ENCODE data around the gene SIN3A.
"Not testable (repeated sequence)": the region's sequence is repeated elsewhere in the genome, so short reads cannot be mapped to it uniquely, and the experiment has no call there.

The SIN3A gene

GRCh38 chr15:75349851-75350588, 101.5 kb downstream of the SIN3A start:
- DNase-seq (ENCODE audit: low spot score): peak; percentile 63
- peaks cover 23% of the 10 kb centered on the region for H3K36me3 Mint-ChIP-seq (ENCODE audit: low read depth)
- H3K9me3 Mint-ChIP-seq: peaks cover 18% of the 10 kb centered on the region
- H3K27ac Mint-ChIP-seq: peak overlapping the region; percentile 94
- H3K27me3 Mint-ChIP-seq (ENCODE audit: low read depth): peaks cover 28% of the 10 kb centered on the region
- H3K4me3 Mint-ChIP-seq: peak overlapping the region; percentile 60
- H3K4me1 Mint-ChIP-seq (ENCODE audit: low read depth): peaks cover 14% of the 10 kb centered on the region

GRCh38 chr15:75349351-75349669, 102.2 kb downstream of the SIN3A start:
- not testable (repeated sequence) for H3K4me3 Mint-ChIP-seq; DNase-seq (ENCODE audit: low spot score); H3K27ac Mint-ChIP-seq
- H3K36me3 Mint-ChIP-seq (ENCODE audit: low read depth): peaks cover 23% of the 10 kb centered on the region
- H3K27me3 Mint-ChIP-seq (ENCODE audit: low read depth): peaks cover 31% of the 10 kb centered on the region
- peaks cover 18% of the 10 kb centered on the region for H3K9me3 Mint-ChIP-seq
- peaks cover 14% of the 10 kb centered on the region for H3K4me1 Mint-ChIP-seq (ENCODE audit: low read depth)

GRCh38 chr15:75348562-75349350, 102.7 kb downstream of the SIN3A start:
- DNase-seq (ENCODE audit: low spot score): no peak
- H3K36me3 Mint-ChIP-seq (ENCODE audit: low read depth): peaks cover 23% of the 10 kb centered on the region
- H3K27ac Mint-ChIP-seq: peak overlapping the region; percentile 55
- peaks cover 31% of the 10 kb centered on the region for H3K27me3 Mint-ChIP-seq (ENCODE audit: low read depth)
- peaks cover 14% of the 10 kb centered on the region for H3K4me1 Mint-ChIP-seq (ENCODE audit: low read depth)
- peaks cover 18% of the 10 kb centered on the region for H3K9me3 Mint-ChIP-seq
- H3K4me3 Mint-ChIP-seq: peak overlapping the region; percentile 21

GRCh38 chr15:75348034-75348561, 103.4 kb downstream of the SIN3A start:
- H3K36me3 Mint-ChIP-seq (ENCODE audit: low read depth): peaks cover 23% of the 10 kb centered on the region
- H3K4me1 Mint-ChIP-seq (ENCODE audit: low read depth): peaks cover 14% of the 10 kb centered on the region
- peak overlapping the region; percentile 55 for H3K27ac Mint-ChIP-seq
- H3K4me3 Mint-ChIP-seq: peak overlapping the region; percentile 21
- H3K27me3 Mint-ChIP-seq (ENCODE audit: low read depth): peaks cover 31% of the 10 kb centered on the region
- H3K9me3 Mint-ChIP-seq: peaks cover 18% of the 10 kb centered on the region
- no peak for DNase-seq (ENCODE audit: low spot score)

GRCh38 chr15:75347222-75348033, 104.1 kb downstream of the SIN3A start:
- DNase-seq (ENCODE audit: low spot score): no peak
- Mint-ChIP-seq H3K4me3 (peak overlapping the region; percentile 75), H3K36me3 (ENCODE audit: low read depth) (peaks cover 23% of the 10 kb centered on the region), H3K27me3 (ENCODE audit: low read depth) (peaks cover 31% of the 10 kb centered on the region), H3K9me3 (peaks cover 18% of the 10 kb centered on the region), H3K4me1 (ENCODE audit: low read depth) (peaks cover 14% of the 10 kb centered on the region), H3K27ac (peak overlapping the region; percentile 26)

GRCh38 chr15:75346796-75347221, 104.7 kb downstream of the SIN3A start, which contains the start of gene NEIL1:
TSS of gene NEIL1 (plus strand) at chr15:75347039. CDS start at chr15:75348906, 1,867 bp downstream.
- Mint-ChIP-seq H3K27ac (peak within 1 kb of the TSS; percentile 26), H3K9me3 (peaks cover 18% of the 10 kb centered on the region), H3K4me3 (peak within 1 kb of the TSS; percentile 75), H3K36me3 (ENCODE audit: low read depth) (peaks cover 23% of the 10 kb centered on the region), H3K27me3 (ENCODE audit: low read depth) (peaks cover 31% of the 10 kb centered on the region), H3K4me1 (ENCODE audit: low read depth) (peaks cover 14% of the 10 kb centered on the region)
- DNase-seq (ENCODE audit: low spot score): no peak

GRCh38 chr15:75343953-75344352, 107.5 kb downstream of the SIN3A start:
- not testable (repeated sequence) for H3K4me3 Mint-ChIP-seq; H3K4me1 Mint-ChIP-seq (ENCODE audit: low read depth); DNase-seq (ENCODE audit: low spot score); H3K9me3 Mint-ChIP-seq; H3K36me3 Mint-ChIP-seq (ENCODE audit: low read depth); H3K27ac Mint-ChIP-seq
- peaks cover 27% of the 10 kb centered on the region for H3K27me3 Mint-ChIP-seq (ENCODE audit: low read depth)

GRCh38 chr15:75342221-75342620, 109.3 kb downstream of the SIN3A start:
- peaks cover 4% of the 10 kb centered on the region for H3K4me1 Mint-ChIP-seq (ENCODE audit: low read depth)
- H3K36me3 Mint-ChIP-seq (ENCODE audit: low read depth): peaks cover 6% of the 10 kb centered on the region
- H3K9me3 Mint-ChIP-seq: no peaks in the 10 kb centered on the region
- no peak for DNase-seq (ENCODE audit: low spot score)
- no peak overlapping the region for H3K4me3 Mint-ChIP-seq
- no peak overlapping the region for H3K27ac Mint-ChIP-seq
- peaks cover 21% of the 10 kb centered on the region for H3K27me3 Mint-ChIP-seq (ENCODE audit: low read depth)

- no peak overlapping the region for H3K27ac Mint-ChIP-seq
- H3K36me3 Mint-ChIP-seq (ENCODE audit: low read depth): peaks cover 3% of the 10 kb centered on the region
- peaks cover under 1% of the 10 kb centered on the region for H3K27me3 Mint-ChIP-seq (ENCODE audit: low read depth)
- H3K9me3 Mint-ChIP-seq: no peaks in the 10 kb centered on the region
- H3K4me3 Mint-ChIP-seq: no peak overlapping the region
- peaks cover 14% of the 10 kb centered on the region for H3K4me1 Mint-ChIP-seq (ENCODE audit: low read depth)
- no peak for DNase-seq (ENCODE audit: low spot score)
These were observed 111.8 kb downstream of the SIN3A start for GRCh38 chr15:75339531-75340240.

GRCh38 chr15:75338661-75339240, 112.7 kb downstream of the SIN3A start:
- no peaks in the 10 kb centered on the region for H3K9me3 Mint-ChIP-seq
- DNase-seq (ENCODE audit: low spot score): no peak
- H3K36me3 Mint-ChIP-seq (ENCODE audit: low read depth): peaks cover 3% of the 10 kb centered on the region
- H3K4me3 Mint-ChIP-seq: no peak overlapping the region
- peaks cover 14% of the 10 kb centered on the region for H3K4me1 Mint-ChIP-seq (ENCODE audit: low read depth)
- H3K27me3 Mint-ChIP-seq (ENCODE audit: low read depth): no peaks in the 10 kb centered on the region
- H3K27ac Mint-ChIP-seq: no peak overlapping the region

- peak within 1 kb of the TSS; percentile 99 for H3K4me3 Mint-ChIP-seq
- peak within 1 kb of the TSS; percentile 96 for H3K27ac Mint-ChIP-seq
- H3K9me3 Mint-ChIP-seq: no peaks in the 10 kb centered on the region
- no peaks in the 10 kb centered on the region for H3K36me3 Mint-ChIP-seq (ENCODE audit: low read depth)
- H3K27me3 Mint-ChIP-seq (ENCODE audit: low read depth): no peaks in the 10 kb centered on the region
- peak; percentile 87 for DNase-seq (ENCODE audit: low spot score)
- H3K4me1 Mint-ChIP-seq (ENCODE audit: low read depth): peaks cover 14% of the 10 kb centered on the region
These were observed 115.7 kb downstream of the SIN3A start, which contains the start of gene COMMD4 for GRCh38 chr15:75335705-75336355. TSS of gene COMMD4 (plus strand) at chr15:75336063. CDS start at chr15:75336090, 27 bp downstream.

- no peak for DNase-seq (ENCODE audit: low spot score)
- Mint-ChIP-seq H3K4me1 (ENCODE audit: low read depth) (peaks cover 14% of the 10 kb centered on the region), H3K27me3 (ENCODE audit: low read depth) (no peaks in the 10 kb centered on the region), H3K36me3 (ENCODE audit: low read depth) (no peaks in the 10 kb centered on the region), H3K4me3 (peak overlapping the region; percentile 99), H3K9me3 (no peaks in the 10 kb centered on the region), H3K27ac (no peak overlapping the region)
These were observed 116.2 kb downstream of the SIN3A start for GRCh38 chr15:75335313-75335704.
